ENCODE data around the gene ELP4. TPM values are rescaled to one million over a fixed set of nuclear protein-coding genes. Genes with fewer than 3 reads are reported as not detected.

Gene ELP4
- total and polyA plus RNA-seq, 2 donors from 2014 or later, result 20.3 to 26.2 TPM

DNA sequence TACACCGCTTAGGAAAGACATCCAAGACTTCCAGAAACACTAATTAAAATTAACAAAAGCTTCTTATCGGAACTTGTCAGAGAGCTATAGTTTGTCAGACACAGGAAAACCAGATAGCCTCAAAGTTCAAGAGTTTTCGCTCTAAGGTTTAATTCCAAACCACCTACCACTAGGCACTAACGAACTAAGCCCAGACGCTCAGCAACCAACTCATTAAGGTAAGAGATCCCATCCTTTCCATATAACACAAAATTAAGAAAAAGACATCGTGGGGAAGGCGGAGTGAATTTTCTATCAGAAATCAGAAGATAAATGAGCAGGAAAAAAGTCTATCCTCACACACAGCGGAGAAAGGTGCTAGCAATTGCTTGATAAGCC is 527 bp upstream of the ELP4 start:
- TF ChIP-seq, protein P1, sequence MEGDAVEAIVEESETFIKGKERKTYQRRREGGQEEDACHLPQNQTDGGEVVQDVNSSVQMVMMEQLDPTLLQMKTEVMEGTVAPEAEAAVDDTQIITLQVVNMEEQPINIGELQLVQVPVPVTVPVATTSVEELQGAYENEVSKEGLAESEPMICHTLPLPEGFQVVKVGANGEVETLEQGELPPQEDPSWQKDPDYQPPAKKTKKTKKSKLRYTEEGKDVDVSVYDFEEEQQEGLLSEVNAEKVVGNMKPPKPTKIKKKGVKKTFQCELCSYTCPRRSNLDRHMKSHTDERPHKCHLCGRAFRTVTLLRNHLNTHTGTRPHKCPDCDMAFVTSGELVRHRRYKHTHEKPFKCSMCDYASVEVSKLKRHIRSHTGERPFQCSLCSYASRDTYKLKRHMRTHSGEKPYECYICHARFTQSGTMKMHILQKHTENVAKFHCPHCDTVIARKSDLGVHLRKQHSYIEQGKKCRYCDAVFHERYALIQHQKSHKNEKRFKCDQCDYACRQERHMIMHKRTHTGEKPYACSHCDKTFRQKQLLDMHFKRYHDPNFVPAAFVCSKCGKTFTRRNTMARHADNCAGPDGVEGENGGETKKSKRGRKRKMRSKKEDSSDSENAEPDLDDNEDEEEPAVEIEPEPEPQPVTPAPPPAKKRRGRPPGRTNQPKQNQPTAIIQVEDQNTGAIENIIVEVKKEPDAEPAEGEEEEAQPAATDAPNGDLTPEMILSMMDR (IDR thresholded peaks at IDR 0.05; ENCODE audit: borderline replicate concordance, extremely low read depth, insufficient read depth), result no peak
- H3K36me3 ChIP-seq (ENCODE audit: control insufficient read depth in 2 of 3, insufficient read depth in 3 of 3, low read length in 3 of 3), result no peaks in the 10 kb centered on the region
- no peaks in the 10 kb centered on the region for H3K27me3 ChIP-seq (ENCODE audit: control insufficient read depth, insufficient read depth, low read length)
- FAIRE-seq (no peak), DNase-seq (peak in 1 of 5 donors; percentile 13)
- H3K27ac ChIP-seq (ENCODE audit: low read depth in 2 of 2, low read length in 2 of 2), result peak overlapping the region; percentile 63 to 91
- peaks cover 0 to 2% (median 0%) of the 10 kb centered on the region in 3 donors for H3K4me1 ChIP-seq (ENCODE audit: control insufficient read depth in 2 of 3, insufficient read depth in 2 of 3, low read depth in 1 of 3, low read length in 3 of 3)
- peak overlapping the region; percentile 96 to 99 (median 98) for H3K4me3 ChIP-seq (ENCODE audit: low read length in 3 of 3)
- H3K9ac ChIP-seq (ENCODE audit: low read length in 3 of 3), result peak overlapping the region; percentile 20 to 98 (median 95)
- H3K9me3 ChIP-seq (ENCODE audit: control insufficient read depth in 2 of 3, insufficient read depth in 1 of 3, low read length in 3 of 3), result no peaks in the 10 kb centered on the region
- intact Hi-C loops (cut with DNase I), result no loop called here

DNA sequence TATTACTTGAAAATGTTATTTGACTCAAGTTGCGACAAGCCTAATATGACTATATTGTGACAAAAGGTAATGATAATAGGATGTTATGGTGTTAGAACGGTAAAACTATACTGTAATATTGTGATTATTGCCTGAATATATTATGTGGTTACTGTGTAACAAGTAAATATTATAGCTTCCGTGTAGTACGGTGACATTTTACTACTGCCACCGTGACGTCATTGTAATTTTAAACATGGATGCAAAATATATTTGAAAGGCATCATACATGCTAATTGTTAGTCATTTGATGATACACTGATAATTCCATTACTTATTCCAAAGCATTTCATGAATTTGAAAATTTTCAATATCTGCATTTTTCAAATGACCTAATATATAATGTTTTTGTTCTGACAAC is 2.5 kb downstream of the ELP4 start:
- intact Hi-C loops (cut with DNase I), result no loop called here
- FAIRE-seq (no peak), DNase-seq (no peak)
- Histone ChIP-seq H3K9ac (ENCODE audit: low read length in 3 of 3) (no peak overlapping the region), H3K36me3 (ENCODE audit: control insufficient read depth in 2 of 3, insufficient read depth in 3 of 3, low read length in 3 of 3) (no peaks in the 10 kb centered on the region), H3K4me3 (ENCODE audit: low read length in 3 of 3) (no peak overlapping the region), H3K27ac (ENCODE audit: low read depth in 2 of 2, low read length in 2 of 2) (no peak overlapping the region), H3K4me1 (ENCODE audit: control insufficient read depth in 2 of 3, insufficient read depth in 2 of 3, low read depth in 1 of 3, low read length in 3 of 3) (peaks cover 0 to 2% (median 0%) of the 10 kb centered on the region in 3 donors), H3K27me3 (ENCODE audit: control insufficient read depth, insufficient read depth, low read length) (no peaks in the 10 kb centered on the region), H3K9me3 (ENCODE audit: control insufficient read depth in 2 of 3, insufficient read depth in 1 of 3, low read length in 3 of 3) (no peaks in the 10 kb centered on the region)
- TF ChIP-seq, protein P1 (IDR thresholded peaks at IDR 0.05; ENCODE audit: borderline replicate concordance, extremely low read depth, insufficient read depth), result no peak

DNA sequence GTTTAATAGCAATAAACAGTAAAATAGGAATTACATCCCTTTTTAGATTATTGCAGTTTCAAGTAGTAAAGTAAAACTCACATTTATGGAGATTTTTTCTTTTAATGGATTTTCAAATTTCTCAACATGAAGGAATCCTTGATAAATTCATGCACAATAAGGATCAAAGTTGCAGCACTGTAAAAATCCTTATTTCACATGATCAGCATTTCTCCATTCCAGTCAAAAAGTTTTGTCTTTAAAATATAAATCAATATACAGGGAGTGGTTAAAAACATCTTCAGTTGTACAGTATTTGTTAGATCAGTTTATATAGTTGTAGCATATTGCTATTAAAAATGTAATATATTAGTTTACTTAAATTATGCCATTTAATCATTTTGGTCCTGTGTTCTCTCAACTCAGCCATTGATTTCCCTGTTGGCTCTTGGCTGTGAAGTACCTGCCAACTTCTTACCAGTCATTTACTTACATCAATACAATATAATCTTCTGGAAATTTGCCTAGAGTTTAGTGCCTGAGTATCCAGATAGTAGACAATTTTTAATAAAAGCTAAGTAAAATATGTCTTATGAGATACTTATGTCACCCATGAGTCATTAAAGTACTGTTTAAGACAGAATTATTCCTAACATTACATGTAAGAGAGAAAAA is 12.1 kb downstream of the ELP4 start:
- TF ChIP-seq, protein P1 (IDR thresholded peaks at IDR 0.05; ENCODE audit: borderline replicate concordance, extremely low read depth, insufficient read depth), result no peak
- Histone ChIP-seq H3K36me3 (ENCODE audit: control insufficient read depth in 2 of 3, insufficient read depth in 3 of 3, low read length in 3 of 3) (no peaks in the 10 kb centered on the region), H3K27ac (ENCODE audit: low read depth in 2 of 2, low read length in 2 of 2) (no peak overlapping the region), H3K27me3 (ENCODE audit: control insufficient read depth, insufficient read depth, low read length) (no peaks in the 10 kb centered on the region), H3K4me1 (ENCODE audit: control insufficient read depth in 2 of 3, insufficient read depth in 2 of 3, low read depth in 1 of 3, low read length in 3 of 3) (no peaks in the 10 kb centered on the region), H3K4me3 (ENCODE audit: low read length in 3 of 3) (no peak overlapping the region), H3K9ac (ENCODE audit: low read length in 3 of 3) (no peak overlapping the region), H3K9me3 (ENCODE audit: control insufficient read depth in 2 of 3, insufficient read depth in 1 of 3, low read length in 3 of 3) (no peaks in the 10 kb centered on the region)
- intact Hi-C loops (cut with DNase I), result no loop called here
- FAIRE-seq (no peak), DNase-seq (no peak)

DNA sequence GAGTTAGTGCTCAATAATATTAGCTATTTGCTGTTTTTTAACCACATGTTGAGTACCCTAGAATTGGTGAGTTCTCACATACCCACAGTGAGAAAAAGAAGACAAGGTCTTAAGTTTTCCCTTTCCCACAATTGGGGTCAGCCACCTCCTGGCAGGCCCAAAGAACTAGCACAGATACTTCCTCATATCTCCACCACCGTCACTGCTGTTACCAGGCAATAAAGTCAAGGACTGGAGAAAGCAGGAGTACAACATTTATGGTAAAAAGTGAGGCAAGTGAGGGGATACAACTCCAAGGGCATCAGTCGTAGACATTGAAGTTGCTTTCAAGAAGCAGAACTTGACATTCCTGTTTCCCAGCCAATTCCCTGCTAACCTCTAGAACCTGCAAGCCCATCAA is 19.6 kb downstream of the ELP4 start:
- Histone ChIP-seq H3K36me3 (ENCODE audit: control insufficient read depth in 2 of 3, insufficient read depth in 3 of 3, low read length in 3 of 3) (no peaks in the 10 kb centered on the region), H3K4me1 (ENCODE audit: control insufficient read depth in 2 of 3, insufficient read depth in 2 of 3, low read depth in 1 of 3, low read length in 3 of 3) (no peaks in the 10 kb centered on the region), H3K9ac (ENCODE audit: low read length in 3 of 3) (no peak overlapping the region), H3K27me3 (ENCODE audit: control insufficient read depth, insufficient read depth, low read length) (no peaks in the 10 kb centered on the region), H3K4me3 (ENCODE audit: low read length in 3 of 3) (no peak overlapping the region), H3K27ac (ENCODE audit: low read depth in 2 of 2, low read length in 2 of 2) (no peak overlapping the region), H3K9me3 (ENCODE audit: control insufficient read depth in 2 of 3, insufficient read depth in 1 of 3, low read length in 3 of 3) (no peaks in the 10 kb centered on the region)
- no peak for FAIRE-seq
- TF ChIP-seq, protein P1 (IDR thresholded peaks at IDR 0.05; ENCODE audit: borderline replicate concordance, extremely low read depth, insufficient read depth), result no peak
- intact Hi-C loops (cut with DNase I), result no loop called here
- DNase-seq, result no peak

Measured in kidney (tissue), 14 donors.